A549 (cell line): ENCODE results near the gene ZNF618. TPM values are rescaled to one million over a fixed set of nuclear protein-coding genes. Genes with fewer than 3 reads are reported as not detected.
A peak's percentile ranks its signal among the peaks of the same experiment; 100 is the strongest.

ENCODE experiments used
- ATAC-seq, 2 experiments: fragments of 200-7000 bp in 1 of 2; fragments of >200 bp in 1 of 2; cut with Nextera tagmentation in 1 of 2; cut with Tn5 transposase in 1 of 2; 3 replicates each; pipeline versions ENCODE4 v1.8.0 to v1.9.1; 2018 to 2020; ENCODE audit warnings: mild to moderate bottlenecking in 1 of 2, moderate library complexity in 1 of 2
- CTCF ChIA-PET: fragments of 300-600 bp; sonication (Branson Sonifier 250); formaldehyde crosslinking; extraction: SDS; loops from one replicate; lab custom pipeline; 2021; ENCODE audit warnings: antibody characterized with exemption, inconsistent platforms; lab: Yijun Ruan, JAX
- POLR2A ChIA-PET: fragments of 350-600 bp; formaldehyde crosslinking; extraction: SDS; loops from one replicate; lab custom pipeline; 2021; ENCODE audit warnings: antibody characterized with exemption, inconsistent platforms; lab: Yijun Ruan, JAX
- DNase-seq, 2 experiments: peaks; one replicate each; pipeline versions ENCODE4 v3.0.0 to v3.0.0-alpha.2; 2011 to 2016; ENCODE audit warnings: low read depth in 1 of 2, low spot score in 1 of 2
- FAIRE-seq: peaks from 2 replicates; lab custom pipeline; 2011; peaks lifted over from hg19 to GRCh38; lab: Jason Lieb, UNC
- H3K27ac ChIP-seq, 2 experiments: fragments of >200 bp; sonication (Bioruptor Twin); formaldehyde crosslinking; 3 replicates each; pipeline ENCODE4 v1.5.1; 2016 to 2017
- H3K4me1 ChIP-seq: fragments of >200 bp; sonication (Bioruptor Twin); formaldehyde crosslinking; 3 replicates; pipeline ENCODE4 v1.6.1; 2016
- H3K4me2 ChIP-seq: fragments of >200 bp; sonication (Bioruptor Twin); formaldehyde crosslinking; 3 replicates; pipeline ENCODE4 v1.6.1; 2016
- H3K4me3 ChIP-seq: fragments of >200 bp; sonication (Bioruptor Twin); formaldehyde crosslinking; 3 replicates; pipeline ENCODE4 v1.5.1; 2016
- H3K9me3 ChIP-seq: fragments of >200 bp; sonication (Bioruptor Twin); formaldehyde crosslinking; 3 replicates; pipeline ENCODE4 v1.6.1; 2016
- CBX8 ChIP-seq: fragments of 200-600 bp; sonication (generic); IDR thresholded peaks from 2 replicates; pipeline ENCODE4 v1.6.1; 2016
- CHD4 ChIP-seq: fragments of 200-600 bp; sonication (generic); IDR thresholded peaks from 2 replicates; pipeline ENCODE4 v1.6.1; 2016; ENCODE audit warnings: antibody characterized with exemption, mild to moderate bottlenecking, borderline replicate concordance
- ESRRA ChIP-seq: fragments of 150-350 bp; IDR thresholded peaks from 2 replicates; pipeline ENCODE4 v1.6.1; 2014; ENCODE audit warnings: mild to moderate bottlenecking, low read length, borderline replicate concordance
- HDAC2 ChIP-seq: fragments of 200-600 bp; sonication (generic); IDR thresholded peaks from 2 replicates; pipeline ENCODE4 v1.6.1; 2016
- HOXB13 ChIP-seq: fragments of 250-450 bp; sonication (Bioruptor Pico); IDR thresholded peaks from 2 replicates; pipeline ENCODE4 v1.5.0; 2020; ENCODE audit warnings: low read depth, mild to moderate bottlenecking, moderate library complexity
- JUNB ChIP-seq: fragments of >200 bp; sonication (Bioruptor Twin); formaldehyde crosslinking; IDR thresholded peaks from 2 replicates; pipeline ENCODE4 v1.6.1; 2016
- KDM1A ChIP-seq: fragments of 200-600 bp; sonication (generic); IDR thresholded peaks from 2 replicates; pipeline ENCODE4 v1.6.1; 2016; ENCODE audit warnings: low read depth, mild to moderate bottlenecking
- KDM5A ChIP-seq: fragments of 200-600 bp; sonication (generic); IDR thresholded peaks from 2 replicates; pipeline ENCODE4 v1.6.1; 2016; ENCODE audit warnings: antibody characterized with exemption, mild to moderate bottlenecking
- MAZ ChIP-seq: fragments of 150-350 bp; IDR thresholded peaks from 2 replicates; pipeline ENCODE4 v1.6.1; 2014; ENCODE audit warnings: antibody characterized with exemption, low read depth, low read length, borderline replicate concordance
- MYC ChIP-seq: IDR thresholded peaks from 2 replicates; pipeline ENCODE4 v1.6.1; 2012; ENCODE audit warnings: mild to moderate bottlenecking, inconsistent platforms, low read length, improper control_type of control experiment, borderline replicate concordance
- POLR2A ChIP-seq: IDR thresholded peaks from 2 replicates; pipeline ENCODE4 v1.6.1; 2012; ENCODE audit warnings: mild to moderate bottlenecking, low read length
- RNF2 ChIP-seq: fragments of 200-600 bp; sonication (generic); IDR thresholded peaks from 2 replicates; pipeline ENCODE4 v1.6.1; 2016; ENCODE audit warnings: low read depth, mild to moderate bottlenecking, antibody characterized with exemption, moderate library complexity, borderline replicate concordance
- TP53 ChIP-seq: fragments of 250-450 bp; sonication (Bioruptor Pico); IDR thresholded peaks from 2 replicates; pipeline ENCODE4 v1.5.0; 2021; ENCODE audit warnings: mild to moderate bottlenecking, moderate library complexity
- ZC3H11A ChIP-seq: fragments of 450-650 bp; IDR thresholded peaks from 2 replicates; pipeline ENCODE4 v1.6.1; 2014; ENCODE audit warnings: antibody characterized with exemption, mild to moderate bottlenecking
- WGBS: methylation state at CpG from one replicate; pipeline ENCODE4 v1.1.6; 2017; ENCODE audit errors: missing lambda C conversion rate; 5-methylcytosine and 5-hydroxymethylcytosine counted together
- polyA plus RNA-seq, 4 experiments: library from polyadenylated mRNA; depleted of rRNA in 3 of 4; stranded (reverse); fragments of >200 nt; fragmentation: RNase III in 1 of 4; extraction: RNeasy Plus Mini Kit Qiagen cat#74134 plus additional on column Dnase treatment in 1 of 4; gene quantifications; 2 replicates in 3 of 4; 3 replicates in 1 of 4; pipeline ENCODE4 v1.2.3, GENCODE V29; 2011 to 2017
- TF ChIP-seq, protein P1 (sequence below): fragments of >200 bp; sonication (Bioruptor Twin); formaldehyde crosslinking; IDR thresholded peaks from 2 replicates; pipeline ENCODE4 v1.6.1; 2016
- TF ChIP-seq, protein P2 (sequence below): fragments of 150-350 bp; IDR thresholded peaks from 2 replicates; pipeline ENCODE4 v1.6.1; 2014; ENCODE audit warnings: low read depth, mild to moderate bottlenecking, low read length
- TF ChIP-seq, protein P3 (sequence below): IDR thresholded peaks from 2 replicates; pipeline ENCODE4 v1.6.1; 2012
- TF ChIP-seq, protein P4 (sequence below): fragments of 250-450 bp; sonication (Bioruptor Pico); IDR thresholded peaks from 2 replicates; pipeline ENCODE4 v1.5.0; 2020; ENCODE audit warnings: low read depth, mild to moderate bottlenecking, moderate library complexity

Gene ZNF618
- polyA plus RNA-seq, 2 of the 4 experiments (the other 2 are of a cell fraction): 9.0 to 10.0 TPM

DNA sequence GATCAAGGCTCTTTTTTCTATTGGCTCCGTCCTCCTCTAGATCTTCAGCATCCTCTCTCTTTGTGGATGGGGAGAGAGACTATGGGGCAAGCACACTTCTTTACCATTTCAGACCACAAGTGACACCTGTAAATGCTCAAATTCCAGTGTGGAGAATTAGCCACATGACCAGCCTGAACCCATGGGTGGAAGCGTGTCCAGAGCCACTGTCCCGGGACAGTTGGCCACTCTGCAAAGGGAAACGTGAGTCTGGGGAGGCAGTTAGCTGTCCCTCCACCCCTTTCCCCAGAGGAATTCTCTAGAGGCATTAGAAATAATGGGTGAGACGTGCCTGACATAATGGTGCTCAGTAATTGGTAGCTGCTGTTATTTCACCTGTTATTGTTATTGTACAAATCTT lies 161.1 kb downstream of the ZNF618 start:
- TF ChIP-seq HOXB13 (CRISPR knock-in tag) (no peak), ZC3H11A (no peak), JUNB (no peak)
- TF ChIP-seq, all 56 proteins: peak for 0
- H3K4me2 ChIP-seq: no peak overlapping the region
- ATAC-seq: no peak
- no peak for FAIRE-seq
- H3K9me3 ChIP-seq: no peaks in the 10 kb centered on the region
- ChIA-PET POLR2A (no interaction called here), CTCF (interaction anchor here (0.6 to 1.0 kb wide), 2 partner anchors 47 to 300 kb away, joined by 3 read pairs; no protein-coding TSS in a partner anchor)
- H3K4me1 ChIP-seq: no peaks in the 10 kb centered on the region
- 82% methylated on average over 5 of the region's 5 CpGs for WGBS
- H3K4me3 ChIP-seq: no peak overlapping the region
- no peak for DNase-seq
- H3K27ac ChIP-seq: no peak overlapping the region

DNA sequence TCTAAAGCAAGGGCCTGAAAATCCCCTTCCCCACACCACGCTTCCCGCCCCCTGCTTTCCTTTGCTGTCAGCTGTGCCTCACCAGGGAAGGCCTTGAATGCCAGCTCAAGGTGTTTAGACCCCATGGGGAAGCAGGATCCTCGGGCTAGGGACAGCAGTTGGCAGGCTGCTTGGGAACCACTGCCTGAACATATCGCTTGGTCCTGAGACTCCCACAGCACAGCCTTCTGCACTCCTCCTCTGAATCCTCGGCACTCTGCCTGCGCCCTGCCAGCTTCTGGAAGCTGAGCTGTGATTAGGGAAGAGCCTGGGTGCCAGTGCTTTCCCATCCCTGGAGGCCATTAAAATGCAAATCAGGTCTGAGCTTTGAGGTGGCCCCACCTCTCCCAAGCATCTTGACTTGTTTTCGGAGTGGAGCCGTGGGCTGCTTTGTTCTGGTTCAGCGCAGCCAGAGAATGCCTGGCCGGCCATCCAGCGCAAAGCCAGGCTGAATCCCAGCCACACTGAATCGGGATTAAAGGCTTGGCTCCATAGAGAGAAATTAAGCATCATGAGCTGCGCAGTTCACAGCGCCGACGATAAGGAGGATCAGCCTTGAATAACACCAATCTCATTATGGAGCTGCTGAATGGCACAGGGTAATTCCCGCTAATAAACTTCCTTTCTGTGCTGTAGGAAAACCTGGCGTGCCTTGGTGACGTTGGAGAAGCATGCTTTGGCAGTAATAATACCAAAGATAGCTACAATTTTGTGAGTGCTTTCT lies 162.0 kb downstream of the ZNF618 start:
- no peaks in the 10 kb centered on the region for H3K9me3 ChIP-seq
- no peak overlapping the region for H3K4me2 ChIP-seq
- DNase-seq: no peak
- no peak overlapping the region for H3K27ac ChIP-seq
- no peak for FAIRE-seq
- TF ChIP-seq CHD4 (no peak), CBX8 (no peak), HDAC2 (no peak), ESRRA (no peak)
- TF ChIP-seq, protein P1, sequence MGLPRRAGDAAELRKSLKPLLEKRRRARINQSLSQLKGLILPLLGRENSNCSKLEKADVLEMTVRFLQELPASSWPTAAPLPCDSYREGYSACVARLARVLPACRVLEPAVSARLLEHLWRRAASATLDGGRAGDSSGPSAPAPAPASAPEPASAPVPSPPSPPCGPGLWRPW: no peak
- TF ChIP-seq, protein P2, sequence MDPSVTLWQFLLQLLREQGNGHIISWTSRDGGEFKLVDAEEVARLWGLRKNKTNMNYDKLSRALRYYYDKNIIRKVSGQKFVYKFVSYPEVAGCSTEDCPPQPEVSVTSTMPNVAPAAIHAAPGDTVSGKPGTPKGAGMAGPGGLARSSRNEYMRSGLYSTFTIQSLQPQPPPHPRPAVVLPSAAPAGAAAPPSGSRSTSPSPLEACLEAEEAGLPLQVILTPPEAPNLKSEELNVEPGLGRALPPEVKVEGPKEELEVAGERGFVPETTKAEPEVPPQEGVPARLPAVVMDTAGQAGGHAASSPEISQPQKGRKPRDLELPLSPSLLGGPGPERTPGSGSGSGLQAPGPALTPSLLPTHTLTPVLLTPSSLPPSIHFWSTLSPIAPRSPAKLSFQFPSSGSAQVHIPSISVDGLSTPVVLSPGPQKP: no peak
- ChIA-PET CTCF (interaction anchor here (0.6 to 1.9 kb wide), 3 partner anchors 44 to 253 kb away, joined by 3 to 9 read pairs (median 5); no protein-coding TSS in a partner anchor), POLR2A (interaction anchor here (0.6 kb wide), 1 partner anchor 163 kb away, joined by 7 read pairs; no protein-coding TSS in a partner anchor)
- H3K4me1 ChIP-seq: no peaks in the 10 kb centered on the region
- ATAC-seq: peak in 1 of 2 experiments; percentile 32; a peak in 1 of 6 replicates
- no peak overlapping the region for H3K4me3 ChIP-seq
- WGBS: 96% methylated on average over 17 of the region's 19 CpGs

DNA sequence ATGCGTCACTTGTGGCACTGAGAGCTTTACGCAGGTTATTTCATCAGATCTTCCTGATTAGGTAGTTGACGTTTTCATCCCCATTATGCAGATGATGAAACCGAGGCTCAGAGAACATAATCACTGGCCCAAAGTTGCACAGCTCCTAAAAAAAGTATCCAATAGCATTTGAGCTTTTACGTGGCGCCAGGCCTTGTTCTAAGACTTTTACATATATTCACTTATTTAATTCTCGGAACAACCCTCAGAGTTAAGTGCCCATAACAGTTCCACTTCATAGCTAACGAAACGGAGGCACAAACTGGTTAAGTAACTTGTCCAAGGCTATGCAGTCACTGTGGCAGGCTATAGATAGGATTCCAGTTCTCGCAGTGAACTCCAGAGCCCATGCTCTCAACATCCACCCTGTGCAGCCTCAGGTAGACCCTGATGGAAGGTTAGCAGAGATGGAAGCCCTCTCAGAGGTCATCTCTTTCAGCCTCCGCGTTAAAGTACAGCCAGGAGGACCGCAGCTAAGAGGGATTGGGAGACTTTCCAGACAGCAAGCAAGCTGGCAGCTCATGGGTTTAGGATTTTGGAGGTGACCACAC lies 162.7 kb downstream of the ZNF618 start:
- no peaks in the 10 kb centered on the region for H3K4me1 ChIP-seq
- H3K4me3 ChIP-seq: no peak overlapping the region
- no peak for FAIRE-seq
- no peaks in the 10 kb centered on the region for H3K9me3 ChIP-seq
- no peak for TF ChIP-seq MYC
- no peak for TF ChIP-seq KDM5A
- TF ChIP-seq, protein P3, sequence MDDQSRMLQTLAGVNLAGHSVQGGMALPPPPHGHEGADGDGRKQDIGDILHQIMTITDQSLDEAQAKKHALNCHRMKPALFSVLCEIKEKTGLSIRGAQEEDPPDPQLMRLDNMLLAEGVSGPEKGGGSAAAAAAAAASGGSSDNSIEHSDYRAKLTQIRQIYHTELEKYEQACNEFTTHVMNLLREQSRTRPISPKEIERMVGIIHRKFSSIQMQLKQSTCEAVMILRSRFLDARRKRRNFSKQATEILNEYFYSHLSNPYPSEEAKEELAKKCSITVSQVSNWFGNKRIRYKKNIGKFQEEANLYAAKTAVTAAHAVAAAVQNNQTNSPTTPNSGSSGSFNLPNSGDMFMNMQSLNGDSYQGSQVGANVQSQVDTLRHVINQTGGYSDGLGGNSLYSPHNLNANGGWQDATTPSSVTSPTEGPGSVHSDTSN: no peak
- TF ChIP-seq CBX8: no peak
- TF ChIP-seq CHD4: no peak
- no peak for TF ChIP-seq POLR2A
- no peak for TF ChIP-seq RNF2
- TF ChIP-seq KDM1A: no peak
- TF ChIP-seq HOXB13 (CRISPR knock-in tag): no peak
- no peak for TF ChIP-seq TP53 (CRISPR knock-in tag)
- no peak for TF ChIP-seq MAZ
- TF ChIP-seq, protein P2: no peak
- TF ChIP-seq, protein P4, sequence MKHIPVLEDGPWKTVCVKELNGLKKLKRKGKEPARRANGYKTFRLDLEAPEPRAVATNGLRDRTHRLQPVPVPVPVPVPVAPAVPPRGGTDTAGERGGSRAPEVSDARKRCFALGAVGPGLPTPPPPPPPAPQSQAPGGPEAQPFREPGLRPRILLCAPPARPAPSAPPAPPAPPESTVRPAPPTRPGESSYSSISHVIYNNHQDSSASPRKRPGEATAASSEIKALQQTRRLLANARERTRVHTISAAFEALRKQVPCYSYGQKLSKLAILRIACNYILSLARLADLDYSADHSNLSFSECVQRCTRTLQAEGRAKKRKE (CRISPR knock-in tag): no peak
- TF ChIP-seq, all 56 proteins: peak for 0
- Histone ChIP-seq H3K27ac (no peak overlapping the region), H3K4me2 (no peak overlapping the region)
- no peak for DNase-seq
- WGBS: 93% methylated on average over 13 of the region's 13 CpGs
- ATAC-seq: no peak
- POLR2A ChIA-PET: interaction anchor here (0.6 kb wide), 1 partner anchor 163 kb away, joined by 7 read pairs; no protein-coding TSS in a partner anchor
- CTCF ChIA-PET: interaction anchor here (1.1 to 1.9 kb wide), 3 partner anchors 27 to 252 kb away, joined by 3 to 9 read pairs (median 5); no protein-coding TSS in a partner anchor
